ENCODE measurements around the gene TMEM132C. TPM values are rescaled to one million over a fixed set of nuclear protein-coding genes. Genes with fewer than 3 reads are reported as not detected.

The TMEM132C gene
- total and polyA plus RNA-seq, 2 of the 8 experiments (the other 6 are each of a cell fraction or from before 2014, with no cell fraction given): 0.23 to 0.76 TPM

- no peak overlapping the region for H3K4ac ChIP-seq (replicated peaks; ENCODE audit: insufficient read length, low read depth, low read length)
- FAIRE-seq: no peak
- CTCF ChIA-PET (ENCODE audit: partially characterized antibody): interaction anchor here (0.6 to 1.2 kb wide), 2 partner anchors 8 to 190 kb away, joined by 3 read pairs; no protein-coding TSS in a partner anchor
Measured at GRCh38 chr12:128449146-128449894, 182.3 kb downstream of the TMEM132C start.

More at GRCh38 chr12:128449146-128449894, 182.3 kb downstream of the TMEM132C start:
- H3K56ac ChIP-seq (replicated peaks; ENCODE audit: insufficient read length, low read depth, low read length): no peak overlapping the region
- no peaks in the 10 kb centered on the region for H3K79me2 ChIP-seq (ENCODE audit: control insufficient read depth in 1 of 2, insufficient read depth in 2 of 2, low read length in 2 of 2)
- H2BK120ac ChIP-seq (replicated peaks; ENCODE audit: low read depth, low read length): no peak overlapping the region
- no peak overlapping the region for H4K8ac ChIP-seq (ENCODE audit: extremely low read depth, insufficient read depth, low read length)
- no peaks in the 10 kb centered on the region for H3K23me2 ChIP-seq (ENCODE audit: low read depth, low read length)
- H3K4me3 ChIP-seq (ENCODE audit: extremely low read depth in 1 of 4, insufficient read depth in 2 of 4, low read depth in 3 of 4, low read length in 4 of 4): no peak overlapping the region
- H2BK5ac ChIP-seq (ENCODE audit: low read depth, low read length): no peak overlapping the region
- no peak for TF ChIP-seq CTBP2 (IDR thresholded peaks at IDR 0.05; ENCODE audit: borderline replicate concordance, insufficient read depth, insufficient read length, low read length)
- no peak for TF ChIP-seq TEAD4 (IDR thresholded peaks at IDR 0.05; ENCODE audit: low read depth, low read length)
- no peak for TF ChIP-seq EZH2 (IDR thresholded peaks at IDR 0.05; ENCODE audit: low read depth, low read length, severe bottlenecking)
- TF ChIP-seq NANOG (IDR thresholded peaks at IDR 0.05; ENCODE audit: insufficient read depth, low read depth, low read length, poor library complexity, severe bottlenecking): no peak
- no peak for TF ChIP-seq EP300 (IDR thresholded peaks at IDR 0.05; ENCODE audit: borderline replicate concordance in 1 of 2, low read depth in 2 of 2, low read length in 2 of 2)
- no peak for TF ChIP-seq ZNF274 (IDR thresholded peaks at IDR 0.05; ENCODE audit: borderline replicate concordance, extremely low read depth, low read length)
- no peak for TF ChIP-seq SP2 (IDR thresholded peaks at IDR 0.05; ENCODE audit: low read length)
- H4K20me1 ChIP-seq (replicated peaks in 1 of 2; ENCODE audit: control insufficient read depth in 1 of 2, insufficient read depth in 2 of 2, low read length in 2 of 2): no peaks in the 10 kb centered on the region
- WGBS, 2 experiments (ENCODE audit: extremely low coverage in 1 of 2, insufficient coverage in 1 of 2, insufficient read length in 1 of 2, insufficient replicate concordance in 2 of 2, low coverage in 1 of 2, low lambda C conversion rate in 2 of 2, missing lambda C conversion rate in 1 of 2): 87% methylated on average over 7 of the region's 7 CpGs; no CpG with 5 or more reads in 1 of the 2 experiments
- DNase-seq (ENCODE audit: low read depth in 1 of 2, low spot score in 2 of 2): no peak
- no peak overlapping the region for H2AFZ ChIP-seq (ENCODE audit: low read length)
- POLR2A ChIA-PET (ENCODE audit: partially characterized antibody): no interaction called here
- H2BK12ac ChIP-seq (ENCODE audit: low read depth, low read length): no peak overlapping the region
- H3K23ac ChIP-seq (ENCODE audit: insufficient read length): no peak overlapping the region
- no peaks in the 10 kb centered on the region; a peak in 1 of 7 replicates for H3K27me3 ChIP-seq (replicated peaks in 1 of 4; ENCODE audit: control insufficient read depth in 3 of 4, extremely low read depth in 1 of 4, insufficient read depth in 3 of 4, low read length in 3 of 4)
- H3K79me1 ChIP-seq (ENCODE audit: low read depth, low read length): no peaks in the 10 kb centered on the region
- no peak overlapping the region for H3K4me2 ChIP-seq (ENCODE audit: insufficient read depth in 1 of 2, low read depth in 2 of 2, low read length in 2 of 2)
- H2AK5ac ChIP-seq (ENCODE audit: low read depth, low read length): no peak overlapping the region
- peaks cover 0 to 5% (median 4%) of the 10 kb centered on the region in 4 experiments; a peak in 2 of 7 replicates for H3K4me1 ChIP-seq (replicated peaks in 1 of 4; ENCODE audit: control insufficient read depth in 3 of 4, insufficient read depth in 4 of 4, low read length in 3 of 4)
- H3K27ac ChIP-seq (ENCODE audit: low read depth, low read length): no peak overlapping the region
- no peak overlapping the region for H4K5ac ChIP-seq (ENCODE audit: insufficient read length, low read depth, low read length)
- no peak overlapping the region for H2BK15ac ChIP-seq (ENCODE audit: low read length)
- H2BK20ac ChIP-seq (ENCODE audit: low read length): no peak overlapping the region
- no peaks in the 10 kb centered on the region for H3K36me3 ChIP-seq (ENCODE audit: control insufficient read depth in 2 of 4, insufficient read depth in 4 of 4, low read length in 3 of 4)
- H3K9me3 ChIP-seq (ENCODE audit: insufficient read depth in 2 of 2, low read depth in 1 of 2, low read length in 1 of 2): no peaks in the 10 kb centered on the region
- no peak overlapping the region for H3K14ac ChIP-seq (ENCODE audit: insufficient read length)
- no peak overlapping the region for H4K91ac ChIP-seq (replicated peaks; ENCODE audit: insufficient read length, low read length)
- H3K9ac ChIP-seq (replicated peaks in 1 of 4; ENCODE audit: extremely low read depth in 1 of 4, low read depth in 3 of 4, low read length in 3 of 4): no peak overlapping the region
- no peak overlapping the region for H3K18ac ChIP-seq (ENCODE audit: extremely low read depth, low read length)
